Astrocyte of the hippocampus (primary cell): ENCODE results near the gene ACAP3.
A peak's percentile ranks its signal among the peaks of the same experiment; 100 is the strongest.
"Not testable (repeated sequence)": the region's sequence is repeated elsewhere in the genome, so short reads cannot be mapped to it uniquely, and the experiment has no call there.

Experiments used
- DNase-seq: peaks from one replicate; pipeline ENCODE4 v3.0.0; 2011; ENCODE audit warnings: low read depth, low spot score

ACAP3 gene

GRCh38 chr1:1331068-1331965 is 23.6 kb upstream of the ACAP3 start, which contains the start of gene TAS1R3:
TSS of gene TAS1R3 (plus strand) at chr1:1331280. CDS start at chr1:1331346, 66 bp downstream.
- no peak for DNase-seq

GRCh38 chr1:1330366-1331067 is 22.8 kb upstream of the ACAP3 start:
- no peak for DNase-seq

GRCh38 chr1:1329304-1330210 is 21.8 kb upstream of the ACAP3 start:
- DNase-seq: no peak

GRCh38 chr1:1328254-1328653 is 20.5 kb upstream of the ACAP3 start:
- no peak for DNase-seq

GRCh38 chr1:1327291-1327690 is 19.6 kb upstream of the ACAP3 start:
- no peak for DNase-seq

GRCh38 chr1:1326075-1326605 is 18.4 kb upstream of the ACAP3 start:
- no peak for DNase-seq

- no peak for DNase-seq
These were observed 17.8 kb upstream of the ACAP3 start for GRCh38 chr1:1325288-1326074.

- peak; percentile 97 for DNase-seq
These were observed 17.0 kb upstream of the ACAP3 start, which contains the start of the genes CPTP and INTS11 for GRCh38 chr1:1324524-1325287. TSS of gene CPTP (plus strand) at chr1:1324802. CDS start at chr1:1326911, 2,109 bp downstream. TSS of gene INTS11 (minus strand) at chr1:1324660. CDS start at chr1:1324608, 52 bp downstream.

- DNase-seq: no peak
These were observed 16.4 kb upstream of the ACAP3 start for GRCh38 chr1:1324084-1324523.

- no peak for DNase-seq
These were observed 15.2 kb upstream of the ACAP3 start for GRCh38 chr1:1322952-1323351.

- no peak for DNase-seq
These were observed 14.7 kb upstream of the ACAP3 start for GRCh38 chr1:1322418-1322817.

- DNase-seq: no peak
These were observed 13.7 kb upstream of the ACAP3 start for GRCh38 chr1:1321477-1321876.

GRCh38 chr1:1320666-1321448 is 13.1 kb upstream of the ACAP3 start:
- peak; percentile 55 for DNase-seq

GRCh38 chr1:1319646-1319941 is 11.9 kb upstream of the ACAP3 start:
- DNase-seq: no peak

GRCh38 chr1:1318777-1319645 is 11.3 kb upstream of the ACAP3 start:
- no peak for DNase-seq

GRCh38 chr1:1318131-1318652 is 10.5 kb upstream of the ACAP3 start:
- peak; percentile 97 for DNase-seq

- no peak for DNase-seq
These were observed 9.7 kb upstream of the ACAP3 start for GRCh38 chr1:1317420-1317819.

- not testable (repeated sequence) for DNase-seq
These were observed 8.5 kb upstream of the ACAP3 start for GRCh38 chr1:1316199-1316598.
